Measurements from ENCODE around the gene RALGAPA2.
"Not testable (repeated sequence)": the region's sequence is repeated elsewhere in the genome, so short reads cannot be mapped to it uniquely, and the experiment has no call there.

Gene RALGAPA2

GRCh38 chr20:20363434-20363798 lies 349.0 kb downstream of the RALGAPA2 start:
- DNase-seq: peak; percentile 90

GRCh38 chr20:20362774-20363433 lies 349.5 kb downstream of the RALGAPA2 start:
- peak; percentile 96 for DNase-seq

- peak; percentile 89 for DNase-seq
Measured at GRCh38 chr20:20360464-20360863, 352.0 kb downstream of the RALGAPA2 start.

GRCh38 chr20:20359628-20360027 lies 352.8 kb downstream of the RALGAPA2 start:
- DNase-seq: no peak

GRCh38 chr20:20358801-20359200 lies 353.6 kb downstream of the RALGAPA2 start:
- DNase-seq: peak; percentile 68

GRCh38 chr20:20355503-20355902 lies 356.9 kb downstream of the RALGAPA2 start:
- DNase-seq: not testable (repeated sequence)

GRCh38 chr20:20353576-20353975 lies 358.9 kb downstream of the RALGAPA2 start:
- DNase-seq: no peak

GRCh38 chr20:20344476-20344875 lies 368.0 kb downstream of the RALGAPA2 start:
- no peak for DNase-seq

GRCh38 chr20:20343932-20344331 lies 368.5 kb downstream of the RALGAPA2 start:
- no peak for DNase-seq
